H9 (cell line): ENCODE results near the gene HIC2. TPM values are rescaled to one million over a fixed set of nuclear protein-coding genes. Genes with fewer than 3 reads are reported as not detected.

Experiments
- DNase-seq: peaks from one replicate; pipeline ENCODE4 v3.0.0-alpha.2; 2017
- H2AFZ ChIP-seq: one replicate; pipeline ENCODE4 v1.6.1; 2013; ENCODE audit warnings: mild to moderate bottlenecking, low read length, control low read depth, moderate library complexity
- H2AK5ac ChIP-seq: 2 replicates; pipeline ENCODE4 v1.6.1; 2013; ENCODE audit warnings: low read length, control low read depth, mixed read lengths; ENCODE audit not compliant: insufficient read length
- H2BK120ac ChIP-seq: one replicate; pipeline ENCODE4 v1.6.1; 2013; ENCODE audit warnings: low read depth, mild to moderate bottlenecking, low read length, control low read depth, inconsistent platforms; ENCODE audit not compliant: poor library complexity, severe bottlenecking
- H2BK12ac ChIP-seq: 2 replicates; pipeline ENCODE4 v1.6.1; 2013; ENCODE audit warnings: low read length, control low read depth, mixed read lengths, low read depth; ENCODE audit not compliant: insufficient read length
- H2BK15ac ChIP-seq: 2 replicates; pipeline ENCODE4 v1.6.1; 2013; ENCODE audit warnings: low read depth, low read length, control low read depth
- H2BK20ac ChIP-seq: one replicate; pipeline ENCODE4 v1.6.1; 2013; ENCODE audit warnings: low read depth, mild to moderate bottlenecking, low read length, control low read depth, inconsistent platforms; ENCODE audit not compliant: poor library complexity, severe bottlenecking
- H2BK5ac ChIP-seq: 2 replicates; pipeline ENCODE4 v1.6.1; 2013; ENCODE audit warnings: low read length, control low read depth, mixed read lengths; ENCODE audit not compliant: insufficient read length
- H3K14ac ChIP-seq: 2 replicates; pipeline ENCODE4 v1.6.1; 2013; ENCODE audit warnings: low read length, control low read depth; ENCODE audit not compliant: insufficient read depth
- H3K18ac ChIP-seq: 2 replicates; pipeline ENCODE4 v1.6.1; 2013; ENCODE audit warnings: low read depth, mild to moderate bottlenecking, mixed read lengths, low read length, control low read depth; ENCODE audit not compliant: insufficient read length
- H3K23ac ChIP-seq: 2 replicates; pipeline ENCODE4 v1.6.1; 2013; ENCODE audit warnings: low read length, control low read depth, mixed read lengths, low read depth; ENCODE audit not compliant: insufficient read length
- H3K23me2 ChIP-seq: 2 replicates; pipeline ENCODE4 v1.6.1; 2013; ENCODE audit warnings: low read depth, mild to moderate bottlenecking, mixed read lengths, low read length, control low read depth; ENCODE audit not compliant: insufficient read length, poor library complexity, severe bottlenecking
- H3K27ac ChIP-seq: 2 replicates; pipeline ENCODE4 v1.5.1; 2013; ENCODE audit warnings: low read length, control low read depth, mixed read lengths, low read depth; ENCODE audit not compliant: insufficient read length
- H3K27me3 ChIP-seq: 2 replicates; pipeline ENCODE4 v1.6.1; 2013; ENCODE audit warnings: low read length, control low read depth, inconsistent platforms; ENCODE audit not compliant: insufficient read depth
- H3K4ac ChIP-seq: 2 replicates; pipeline ENCODE4 v1.6.1; 2013; ENCODE audit warnings: low read depth, mild to moderate bottlenecking, control low read depth, inconsistent platforms, low read length, moderate library complexity
- H3K4me1 ChIP-seq: 2 replicates; pipeline ENCODE4 v1.6.1; 2013; ENCODE audit warnings: low read length, control low read depth, inconsistent platforms; ENCODE audit not compliant: insufficient read depth
- H3K4me2 ChIP-seq: 2 replicates; pipeline ENCODE4 v1.6.1; 2013; ENCODE audit warnings: low read length, control low read depth, mixed read lengths; ENCODE audit not compliant: insufficient read length, insufficient read depth
- H3K56ac ChIP-seq: 2 replicates; pipeline ENCODE4 v1.6.1; 2013; ENCODE audit warnings: low read depth, mild to moderate bottlenecking, mixed read lengths, low read length, control low read depth; ENCODE audit not compliant: insufficient read length
- H3K79me1 ChIP-seq: 2 replicates; pipeline ENCODE4 v1.6.1; 2013; ENCODE audit warnings: low read depth, mild to moderate bottlenecking, moderate library complexity, low read length, control low read depth, inconsistent platforms; ENCODE audit not compliant: insufficient read depth, poor library complexity, severe bottlenecking
- H3K79me2 ChIP-seq: 2 replicates; pipeline ENCODE4 v1.6.1; 2013; ENCODE audit warnings: low read length, control low read depth, inconsistent platforms; ENCODE audit not compliant: insufficient read depth
- H3K9ac ChIP-seq: 2 replicates; pipeline ENCODE4 v1.6.1; 2013; ENCODE audit warnings: low read length, control low read depth, mixed read lengths; ENCODE audit not compliant: insufficient read length; ENCODE audit errors: extremely low read depth
- H3K9me3 ChIP-seq: one replicate; pipeline ENCODE4 v1.6.1; 2013; ENCODE audit warnings: low read depth, low read length, inconsistent platforms; ENCODE audit not compliant: control insufficient read depth
- H3T11ph ChIP-seq: one replicate; pipeline ENCODE4 v1.6.1; 2013; ENCODE audit warnings: mild to moderate bottlenecking, low read length, control low read depth, inconsistent platforms
- H4K20me1 ChIP-seq: one replicate; pipeline ENCODE4 v1.6.1; 2013; ENCODE audit not compliant: control insufficient read depth, insufficient read length, insufficient read depth
- H4K5ac ChIP-seq: 2 replicates; pipeline ENCODE4 v1.6.1; 2013; ENCODE audit warnings: low read depth, mild to moderate bottlenecking, mixed read lengths, low read length, control low read depth; ENCODE audit not compliant: insufficient read length
- H4K8ac ChIP-seq: replicated peaks from 2 replicates; pipeline ENCODE4 v1.6.1; 2013; ENCODE audit warnings: low read length, control low read depth, mixed read lengths, low read depth; ENCODE audit not compliant: insufficient read length
- H4K91ac ChIP-seq: 2 replicates; pipeline ENCODE4 v1.6.1; 2013; ENCODE audit warnings: low read depth, mild to moderate bottlenecking, moderate library complexity, mixed read lengths, low read length, control low read depth; ENCODE audit not compliant: insufficient read length
- H3K27ac Mint-ChIP-seq, 3 experiments: 2 replicates in 2 of 3; 3 replicates in 1 of 3; pipeline ENCODE4 v1.8.0; 2020 to 2021; ENCODE audit warnings: mixed read lengths in 3 of 3, mild to moderate bottlenecking in 1 of 3, moderate library complexity in 1 of 3
- H3K27me3 Mint-ChIP-seq: 2 replicates; pipeline ENCODE4 v1.8.0; 2021; ENCODE audit warnings: low read depth, mild to moderate bottlenecking, moderate library complexity, mixed read lengths
- H3K36me3 Mint-ChIP-seq, 3 experiments: 2 replicates in 2 of 3; 3 replicates in 1 of 3; pipeline ENCODE4 v1.8.0; 2020 to 2021; ENCODE audit warnings: low read depth in 3 of 3, mixed read lengths in 3 of 3; ENCODE audit not compliant: insufficient read depth in 1 of 3
- H3K4me1 Mint-ChIP-seq, 2 experiments: 2 replicates each; pipeline ENCODE4 v1.8.0; 2020; ENCODE audit warnings: mixed read lengths in 2 of 2
- H3K4me3 Mint-ChIP-seq, 2 experiments: 2 replicates in 1 of 2; 3 replicates in 1 of 2; pipeline ENCODE4 v1.8.0; 2020 to 2021; ENCODE audit warnings: mild to moderate bottlenecking in 2 of 2, mixed read lengths in 2 of 2, moderate library complexity in 1 of 2
- H3K9me3 Mint-ChIP-seq, 2 experiments: 2 replicates in 1 of 2; 3 replicates in 1 of 2; pipeline ENCODE4 v1.8.0; 2020; ENCODE audit warnings: mild to moderate bottlenecking in 2 of 2, mixed read lengths in 2 of 2, moderate library complexity in 1 of 2
- WGBS: extraction: QIAGEN DNeasy Blood & Tissue Kit; methylation state at CpG from one replicate; pipeline ENCODE4 v1.1.7; 2013; ENCODE audit warnings: missing lambda C conversion rate, low lambda C conversion rate, mixed read lengths; ENCODE audit not compliant: insufficient read length; ENCODE audit errors: extremely low coverage; 5-methylcytosine and 5-hydroxymethylcytosine counted together
- total RNA-seq: library from RNA; stranded (reverse); gene quantifications from 2 replicates; pipeline ENCODE4 v1.2.1, GENCODE V29; 2021
- TF ChIP-seq, protein P1 (sequence below): fragments of 200-600 bp; sonication (generic); conservative IDR thresholded peaks from 3 replicates; pipeline ENCODE4 v1.8.0; 2021; ENCODE audit warnings: antibody characterized with exemption, mild to moderate bottlenecking

HIC2 gene
- total RNA-seq, 1 experiment from 2014 or later, result 24.9 TPM

GRCh38 chr22:21444701-21445436 is 27.7 kb downstream of the HIC2 start:
- peak overlapping the region in 1 of 3 experiments; percentile 32; a peak in 1 of 7 replicates for H3K27ac Mint-ChIP-seq
- no peak overlapping the region for H3K27ac ChIP-seq
- WGBS, result no CpG with 5 or more reads among the region's 35 CpGs

More at GRCh38 chr22:21444701-21445436, 27.7 kb downstream of the HIC2 start:
- no peaks in the 10 kb centered on the region for H3K9me3 Mint-ChIP-seq
- Histone ChIP-seq H2BK12ac (no peak overlapping the region), H4K8ac (no peak overlapping the region), H4K20me1 (no peaks in the 10 kb centered on the region), H3K4ac (no peak overlapping the region), H3K23me2 (no peaks in the 10 kb centered on the region), H2AK5ac (no peak overlapping the region), H3K56ac (no peak overlapping the region), H3K4me2 (no peak overlapping the region), H3K14ac (no peak overlapping the region), H2BK15ac (no peak overlapping the region), H4K91ac (no peak overlapping the region), H3K79me2 (no peaks in the 10 kb centered on the region; the same call in 1 of the 2 replicates), H2BK120ac (no peak overlapping the region), H3K9me3 (no peaks in the 10 kb centered on the region), H2BK20ac (no peak overlapping the region), H3K27me3 (no peaks in the 10 kb centered on the region), H3K23ac (no peak overlapping the region), H3T11ph (no peak overlapping the region), H2AFZ (no peak overlapping the region), H3K9ac (no peak overlapping the region), H4K5ac (no peak overlapping the region), H3K79me1 (peaks cover 5% of the 10 kb centered on the region), H3K4me1 (no peaks in the 10 kb centered on the region; the same call in 1 of the 2 replicates), H2BK5ac (no peak overlapping the region), H3K18ac (no peak overlapping the region)
- H3K36me3 Mint-ChIP-seq, result peaks cover 5 to 27% (median 21%) of the 10 kb centered on the region in 3 experiments; a peak in 6 of 7 replicates
- no peak overlapping the region for H3K4me3 Mint-ChIP-seq
- H3K27me3 Mint-ChIP-seq, result no peaks in the 10 kb centered on the region
- DNase-seq, result peak; percentile 22
- TF ChIP-seq, protein P1, sequence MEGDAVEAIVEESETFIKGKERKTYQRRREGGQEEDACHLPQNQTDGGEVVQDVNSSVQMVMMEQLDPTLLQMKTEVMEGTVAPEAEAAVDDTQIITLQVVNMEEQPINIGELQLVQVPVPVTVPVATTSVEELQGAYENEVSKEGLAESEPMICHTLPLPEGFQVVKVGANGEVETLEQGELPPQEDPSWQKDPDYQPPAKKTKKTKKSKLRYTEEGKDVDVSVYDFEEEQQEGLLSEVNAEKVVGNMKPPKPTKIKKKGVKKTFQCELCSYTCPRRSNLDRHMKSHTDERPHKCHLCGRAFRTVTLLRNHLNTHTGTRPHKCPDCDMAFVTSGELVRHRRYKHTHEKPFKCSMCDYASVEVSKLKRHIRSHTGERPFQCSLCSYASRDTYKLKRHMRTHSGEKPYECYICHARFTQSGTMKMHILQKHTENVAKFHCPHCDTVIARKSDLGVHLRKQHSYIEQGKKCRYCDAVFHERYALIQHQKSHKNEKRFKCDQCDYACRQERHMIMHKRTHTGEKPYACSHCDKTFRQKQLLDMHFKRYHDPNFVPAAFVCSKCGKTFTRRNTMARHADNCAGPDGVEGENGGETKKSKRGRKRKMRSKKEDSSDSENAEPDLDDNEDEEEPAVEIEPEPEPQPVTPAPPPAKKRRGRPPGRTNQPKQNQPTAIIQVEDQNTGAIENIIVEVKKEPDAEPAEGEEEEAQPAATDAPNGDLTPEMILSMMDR, result no peak
- H3K4me1 Mint-ChIP-seq, result peaks cover 13 to 30% of the 10 kb centered on the region in 2 experiments
